ENCODE results near the gene LDLRAD4.

Gene LDLRAD4

GRCh38 chr18:13451213-13451540 lies 232.6 kb downstream of the LDLRAD4 start:
- no peak overlapping the region for H3K27ac ChIP-seq
- no peak for TF ChIP-seq ZFX (IDR thresholded peaks at IDR 0.05)
- no peak for TF ChIP-seq CTCF (conservative IDR thresholded peaks at IDR 0.05)

- no peak overlapping the region for H3K27ac ChIP-seq
- TF ChIP-seq ZFX (IDR thresholded peaks at IDR 0.05), result no peak
- TF ChIP-seq CTCF (conservative IDR thresholded peaks at IDR 0.05), result no peak
Measured at GRCh38 chr18:13451661-13452387, 233.3 kb downstream of the LDLRAD4 start.

GRCh38 chr18:13452388-13452811 lies 233.8 kb downstream of the LDLRAD4 start:
- H3K27ac ChIP-seq, result no peak overlapping the region
- TF ChIP-seq ZFX (IDR thresholded peaks at IDR 0.05) (no peak), CTCF (conservative IDR thresholded peaks at IDR 0.05) (no peak)

GRCh38 chr18:13452871-13453680 lies 234.5 kb downstream of the LDLRAD4 start:
- no peak for TF ChIP-seq ZFX (IDR thresholded peaks at IDR 0.05)
- no peak for TF ChIP-seq CTCF (conservative IDR thresholded peaks at IDR 0.05)
- H3K27ac ChIP-seq, result no peak overlapping the region

- no peak overlapping the region for H3K27ac ChIP-seq
- TF ChIP-seq CTCF (conservative IDR thresholded peaks at IDR 0.05), result no peak
- no peak for TF ChIP-seq ZFX (IDR thresholded peaks at IDR 0.05)
Measured at GRCh38 chr18:13453714-13454113, 235.2 kb downstream of the LDLRAD4 start.

- H3K27ac ChIP-seq, result no peak overlapping the region
- TF ChIP-seq ZFX (IDR thresholded peaks at IDR 0.05), result no peak
Measured at GRCh38 chr18:13454363-13455150, 236.0 kb downstream of the LDLRAD4 start.

GRCh38 chr18:13455471-13455870 lies 236.9 kb downstream of the LDLRAD4 start:
- TF ChIP-seq CTCF (conservative IDR thresholded peaks at IDR 0.05), result no peak
- TF ChIP-seq ZFX (IDR thresholded peaks at IDR 0.05), result no peak
- no peak overlapping the region for H3K27ac ChIP-seq
